Caco-2 (cell line): ENCODE measurements around the gene RUNX1. TPM values are rescaled to one million over a fixed set of nuclear protein-coding genes. Genes with fewer than 3 reads are reported as not detected.

Experiments used
- BruUV-seq: library from RNA; stranded (reverse); fragments of 400-500 nt; replicated peaks from 2 replicates; lab custom pipeline; 2021; lab: Mats Ljungman, UMichigan
- CTCF ChIA-PET: fragments of 300-600 bp; sonication (Branson Sonifier 250); formaldehyde crosslinking; loops from one replicate; lab custom pipeline; 2022; ENCODE audit warnings: antibody characterized with exemption; lab: Charles Lee
- POLR2A ChIA-PET: fragments of 300-600 bp; sonication (Branson Sonifier 250); formaldehyde crosslinking; loops from one replicate; lab custom pipeline; 2022; ENCODE audit warnings: antibody characterized with exemption; lab: Charles Lee
- DNase-seq, 2 experiments: peaks; one replicate each; pipeline versions ENCODE4 v3.0.0 to v3.0.0-alpha.2; 2020 to 2022
- H3K27me3 ChIP-seq: replicated peaks from 2 replicates; pipeline ENCODE4 v1.6.0; 2011; ENCODE audit warnings: low read length; ENCODE audit not compliant: control insufficient read depth, insufficient read depth
- H3K36me3 ChIP-seq: 2 replicates; pipeline ENCODE4 v1.5.1; 2011; ENCODE audit warnings: low read length; ENCODE audit not compliant: control insufficient read depth, insufficient read depth
- H3K4me1 ChIP-seq: fragments of 250-450 bp; sonication (Bioruptor Pico); 2 replicates; pipeline ENCODE4 v1.5.1; 2020; ENCODE audit warnings: mild to moderate bottlenecking
- H3K4me3 ChIP-seq: 2 replicates; pipeline ENCODE4 v1.5.1; 2011; ENCODE audit warnings: low read depth, mild to moderate bottlenecking, control low read depth, low read length
- H3K9me3 ChIP-seq: fragments of 250-450 bp; sonication (Bioruptor Pico); 2 replicates; pipeline ENCODE4 v1.5.1; 2020; ENCODE audit warnings: mild to moderate bottlenecking, moderate library complexity
- H3K27ac Mint-ChIP-seq: one replicate; pipeline ENCODE4 v1.8.0; 2022; ENCODE audit warnings: mixed read lengths; ENCODE audit not compliant: unreplicated experiment
- H3K27me3 Mint-ChIP-seq: one replicate; pipeline ENCODE4 v1.8.0; 2022; ENCODE audit warnings: mixed read lengths; ENCODE audit not compliant: insufficient read depth, unreplicated experiment
- H3K36me3 Mint-ChIP-seq: one replicate; pipeline ENCODE4 v1.8.0; 2022; ENCODE audit warnings: mild to moderate bottlenecking, mixed read lengths; ENCODE audit not compliant: insufficient read depth, unreplicated experiment
- H3K4me1 Mint-ChIP-seq: one replicate; pipeline ENCODE4 v1.8.0; 2022; ENCODE audit warnings: low read depth, mixed read lengths; ENCODE audit not compliant: unreplicated experiment
- H3K4me3 Mint-ChIP-seq: one replicate; pipeline ENCODE4 v1.8.0; 2022; ENCODE audit warnings: mild to moderate bottlenecking, moderate library complexity, mixed read lengths; ENCODE audit not compliant: unreplicated experiment
- H3K9me3 Mint-ChIP-seq: one replicate; pipeline ENCODE4 v1.8.0; 2022; ENCODE audit warnings: mixed read lengths; ENCODE audit not compliant: unreplicated experiment
- CTCF ChIP-seq, 2 experiments: fragments of 200-600 bp in 1 of 2; IDR thresholded peaks; 1 replicate in 1 of 2; 2 replicates in 1 of 2; pipeline versions ENCODE4 v1.5.1 to v1.8.0; 2011 to 2022; ENCODE audit warnings: antibody characterized with exemption in 1 of 2, control low read depth in 1 of 2, inconsistent platforms in 1 of 2, low read depth in 1 of 2, low read length in 1 of 2, mild to moderate bottlenecking in 1 of 2, moderate library complexity in 1 of 2; ENCODE audit not compliant: insufficient read depth in 1 of 2, severe bottlenecking in 1 of 2, unreplicated experiment in 1 of 2
- intact Hi-C: fragments of 100-400 bp; cut with micrococcal nuclease; formaldehyde crosslinking; loops from one replicate; pipeline ENCODE4 v1.10.0; 2022; ENCODE audit not compliant: unreplicated experiment
- total RNA-seq: library from RNA; stranded (reverse); gene quantifications from 2 replicates; pipeline ENCODE4 v1.2.3, GENCODE V29; 2022

Gene RUNX1
- total RNA-seq, 1 experiment from 2014 or later: 11.7 TPM

- DNase-seq: no peak
- Mint-ChIP-seq H3K27me3 (peaks cover 5% of the 10 kb centered on the region), H3K9me3 (peaks cover 11% of the 10 kb centered on the region), H3K4me3 (no peak overlapping the region), H3K36me3 (no peaks in the 10 kb centered on the region), H3K4me1 (no peaks in the 10 kb centered on the region), H3K27ac (no peak overlapping the region)
- no TSS peak for BruUV-seq
- intact Hi-C loops: no loop called here
- CTCF ChIA-PET: no interaction called here
- H3K36me3 ChIP-seq: no peaks in the 10 kb centered on the region
- no peak for TF ChIP-seq CTCF (IDR thresholded peaks at IDR 0.05; ENCODE audit: insufficient read depth in 1 of 2, low read depth in 1 of 2, low read length in 1 of 2, severe bottlenecking in 1 of 2, unreplicated experiment in 1 of 2)
- H3K27me3 ChIP-seq: no peaks in the 10 kb centered on the region
- H3K9me3 ChIP-seq: no peaks in the 10 kb centered on the region
- POLR2A ChIA-PET: no interaction called here
- no peaks in the 10 kb centered on the region for H3K4me1 ChIP-seq
- H3K4me3 ChIP-seq: no peak overlapping the region
These were observed 103.8 kb downstream of the RUNX1 start for GRCh38 chr21:34945288-34945687.

- no peaks in the 10 kb centered on the region for H3K9me3 ChIP-seq
- H3K4me3 ChIP-seq: no peak overlapping the region
- H3K36me3 ChIP-seq: no peaks in the 10 kb centered on the region
- Mint-ChIP-seq H3K9me3 (peaks cover 11% of the 10 kb centered on the region), H3K27me3 (peaks cover 5% of the 10 kb centered on the region), H3K27ac (no peak overlapping the region), H3K36me3 (no peaks in the 10 kb centered on the region), H3K4me1 (no peaks in the 10 kb centered on the region), H3K4me3 (no peak overlapping the region)
- no peaks in the 10 kb centered on the region for H3K27me3 ChIP-seq
- TF ChIP-seq CTCF (IDR thresholded peaks at IDR 0.05; ENCODE audit: insufficient read depth in 1 of 2, low read depth in 1 of 2, low read length in 1 of 2, severe bottlenecking in 1 of 2, unreplicated experiment in 1 of 2): no peak
- POLR2A ChIA-PET: no interaction called here
- no peaks in the 10 kb centered on the region for H3K4me1 ChIP-seq
- intact Hi-C loops: no loop called here
- CTCF ChIA-PET: no interaction called here
- no peak for DNase-seq
- no TSS peak for BruUV-seq
These were observed 104.9 kb downstream of the RUNX1 start for GRCh38 chr21:34944015-34944755.

GRCh38 chr21:34942911-34943310 lies 106.2 kb downstream of the RUNX1 start:
- H3K4me1 Mint-ChIP-seq: peaks cover 7% of the 10 kb centered on the region
- TF ChIP-seq CTCF (IDR thresholded peaks at IDR 0.05; ENCODE audit: insufficient read depth in 1 of 2, low read depth in 1 of 2, low read length in 1 of 2, severe bottlenecking in 1 of 2, unreplicated experiment in 1 of 2): no peak
- peaks cover 2% of the 10 kb centered on the region; the same call in 1 of the 2 replicates for H3K4me1 ChIP-seq
- H3K27me3 ChIP-seq: no peaks in the 10 kb centered on the region
- intact Hi-C loops: no loop called here
- BruUV-seq: no TSS peak
- no peak overlapping the region for H3K4me3 ChIP-seq
- no peak overlapping the region for H3K4me3 Mint-ChIP-seq
- H3K27ac Mint-ChIP-seq: no peak overlapping the region
- no peaks in the 10 kb centered on the region for H3K36me3 Mint-ChIP-seq
- H3K36me3 ChIP-seq: no peaks in the 10 kb centered on the region
- no peaks in the 10 kb centered on the region for H3K9me3 ChIP-seq
- H3K9me3 Mint-ChIP-seq: peaks cover 11% of the 10 kb centered on the region
- ChIA-PET CTCF (no interaction called here), POLR2A (no interaction called here)
- no peak for DNase-seq
- H3K27me3 Mint-ChIP-seq: peaks cover 5% of the 10 kb centered on the region
